Liver (tissue), 9 donors: ENCODE data around the gene SCTR. TPM values are rescaled to one million over a fixed set of nuclear protein-coding genes. Genes with fewer than 3 reads are reported as not detected.

Source experiments
- DNase-seq: peaks from one replicate; pipeline ENCODE4 v3.0.0-alpha.2; 2017; ENCODE audit warnings: low spot score
- H3K27ac ChIP-seq, 2 donors: one replicate each; pipeline ENCODE4 v1.7.0; 2013; ENCODE audit warnings: inconsistent platforms in 2 of 2, low read length in 2 of 2, control low read depth in 1 of 2, low read depth in 1 of 2, mild to moderate bottlenecking in 1 of 2
- H3K27me3 ChIP-seq, 4 donors: one replicate each; pipeline versions ENCODE4 v1.6.1 to v1.7.0; 2013; ENCODE audit warnings: low read length in 3 of 4, inconsistent platforms in 1 of 4, mild to moderate bottlenecking in 1 of 4, moderate library complexity in 1 of 4; ENCODE audit not compliant: control insufficient read depth in 4 of 4, insufficient read depth in 4 of 4
- H3K36me3 ChIP-seq, 4 donors: one replicate each; pipeline versions ENCODE4 v1.6.1 to v1.7.0; 2013; ENCODE audit warnings: low read length in 3 of 4, mild to moderate bottlenecking in 3 of 4, low read depth in 1 of 4, moderate library complexity in 1 of 4; ENCODE audit not compliant: control insufficient read depth in 4 of 4, insufficient read depth in 3 of 4
- H3K4me1 ChIP-seq, 4 donors: one replicate each; pipeline versions ENCODE4 v1.6.1 to v1.7.0; 2013; ENCODE audit warnings: low read length in 3 of 4, mild to moderate bottlenecking in 3 of 4, moderate library complexity in 1 of 4; ENCODE audit not compliant: control insufficient read depth in 4 of 4, insufficient read depth in 4 of 4
- H3K4me3 ChIP-seq, 3 donors: one replicate each; pipeline versions ENCODE4 v1.6.1 to v1.7.0; 2013; ENCODE audit warnings: low read length in 3 of 3, control low read depth in 1 of 3, low read depth in 1 of 3, mild to moderate bottlenecking in 1 of 3
- H3K9ac ChIP-seq, 2 donors: one replicate each; pipeline ENCODE4 v1.7.0; 2013; ENCODE audit warnings: low read length in 2 of 2, mild to moderate bottlenecking in 2 of 2, moderate library complexity in 2 of 2, control low read depth in 1 of 2, low read depth in 1 of 2
- H3K9me3 ChIP-seq, 4 donors: one replicate each; pipeline versions ENCODE4 v1.6.1 to v1.7.0; 2013; ENCODE audit warnings: low read length in 3 of 4; ENCODE audit not compliant: control insufficient read depth in 4 of 4
- CTCF ChIP-seq: fragments of 150-350 bp; IDR thresholded peaks from 2 replicates; pipeline ENCODE4 v1.5.1; 2017; ENCODE audit warnings: improper control_type of control experiment, low read depth, low read length; ENCODE audit not compliant: missing input control
- EGR1 ChIP-seq, 2 donors: IDR thresholded peaks; 2 replicates each; pipeline ENCODE4 v1.6.1; 2016 to 2018; ENCODE audit warnings: antibody characterized with exemption in 2 of 2, low read depth in 2 of 2
- FOXA1 ChIP-seq: IDR thresholded peaks from 2 replicates; pipeline ENCODE4 v1.6.1; 2016; ENCODE audit warnings: antibody characterized with exemption
- GABPA ChIP-seq, 2 donors: IDR thresholded peaks in 1 of 2; conservative IDR thresholded peaks in 1 of 2; 2 replicates each; pipeline ENCODE4 v1.6.1; 2016; ENCODE audit warnings: antibody characterized with exemption in 2 of 2, mild to moderate bottlenecking in 1 of 2, moderate library complexity in 1 of 2
- HNF4A ChIP-seq, 2 donors: conservative IDR thresholded peaks; 2 replicates each; pipeline ENCODE4 v1.6.1; 2016; ENCODE audit warnings: antibody characterized with exemption in 2 of 2, mild to moderate bottlenecking in 2 of 2
- HNF4G ChIP-seq: IDR thresholded peaks from 2 replicates; pipeline ENCODE4 v1.6.1; 2016; ENCODE audit warnings: antibody characterized with exemption
- JUND ChIP-seq, 2 donors: IDR thresholded peaks; 2 replicates each; pipeline ENCODE4 v1.6.1; 2016; ENCODE audit warnings: antibody characterized with exemption in 2 of 2
- MAX ChIP-seq: IDR thresholded peaks from 2 replicates; pipeline ENCODE4 v1.6.1; 2016; ENCODE audit warnings: antibody characterized with exemption
- NR2F2 ChIP-seq: IDR thresholded peaks from 2 replicates; pipeline ENCODE4 v1.6.1; 2016; ENCODE audit warnings: antibody characterized with exemption
- RAD21 ChIP-seq, 2 donors: IDR thresholded peaks; 2 replicates each; pipeline ENCODE4 v1.6.1; 2016; ENCODE audit warnings: antibody characterized with exemption in 2 of 2, mild to moderate bottlenecking in 2 of 2
- REST ChIP-seq: IDR thresholded peaks from 2 replicates; pipeline ENCODE4 v1.6.1; 2016; ENCODE audit warnings: antibody characterized with exemption, mild to moderate bottlenecking
- RXRA ChIP-seq, 2 donors: IDR thresholded peaks; 2 replicates each; pipeline ENCODE4 v1.6.1; 2017 to 2018; ENCODE audit warnings: antibody characterized with exemption in 2 of 2, mild to moderate bottlenecking in 1 of 2
- SP1 ChIP-seq: IDR thresholded peaks from 2 replicates; pipeline ENCODE4 v1.6.1; 2018; ENCODE audit warnings: antibody characterized with exemption, mild to moderate bottlenecking
- TAF1 ChIP-seq: conservative IDR thresholded peaks from 2 replicates; pipeline ENCODE4 v1.6.1; 2016; ENCODE audit warnings: antibody characterized with exemption, mild to moderate bottlenecking
- YY1 ChIP-seq: IDR thresholded peaks from 2 replicates; pipeline ENCODE4 v1.6.1; 2016; ENCODE audit warnings: antibody characterized with exemption, mild to moderate bottlenecking
- ZBTB33 ChIP-seq: IDR thresholded peaks from 2 replicates; pipeline ENCODE4 v1.6.1; 2016; ENCODE audit warnings: antibody characterized with exemption
- WGBS: extraction: QIAGEN DNeasy Blood & Tissue Kit; methylation state at CpG from one replicate; pipeline ENCODE4 v1.1.7; 2013; 5-methylcytosine and 5-hydroxymethylcytosine counted together
- polyA plus RNA-seq, 2 donors: library from polyadenylated mRNA; stranded (reverse) in 1 of 2; unstranded in 1 of 2; fragments of 200-250 nt in 1 of 2; fragments of >200 nt in 1 of 2; fragmentation: Nextera tagmentation in 1 of 2; extraction: Ambion mirVana in 1 of 2; gene quantifications; one replicate each; pipeline versions ENCODE4 v1.2.1 to v1.2.3, GENCODE V29; 2013 to 2015
- total RNA-seq, 2 donors: library from RNA; depleted of rRNA; stranded (reverse); fragments of >200 nt; gene quantifications; one replicate each; pipeline ENCODE4 v1.2.3, GENCODE V29; 2014
- donor health status: healthy.
- donor health status: healthy.
- donor health status: healthy.
- donor health status: healthy.
- donor health status: healthy.

SCTR gene
- total and polyA plus RNA-seq, 4 donors: 0.17 to 0.47 (median 0.29) TPM

GRCh38 chr2:119567292-119567691, 43.0 kb upstream of the SCTR start (continued):
- TF ChIP-seq MAX (no peak), HNF4G (no peak), FOXA1 (no peak), HNF4A (conservative IDR thresholded peaks at IDR 0.05) (no peak), ZBTB33 (no peak)

- no peaks in the 10 kb centered on the region for H3K4me1 ChIP-seq
- TF ChIP-seq ZBTB33: no peak
- TF ChIP-seq HNF4A (conservative IDR thresholded peaks at IDR 0.05): no peak
- no peak for TF ChIP-seq RXRA (IDR thresholded peaks at IDR 0.05)
- TF ChIP-seq HNF4G: no peak
- TF ChIP-seq NR2F2: no peak
- no peak for TF ChIP-seq EGR1 (IDR thresholded peaks at IDR 0.05; ENCODE audit: low read depth in 2 of 2)
- TF ChIP-seq FOXA1: no peak
- no peak for TF ChIP-seq SP1
- TF ChIP-seq TAF1: no peak
- H3K9ac ChIP-seq: no peak overlapping the region
- no peak overlapping the region for H3K4me3 ChIP-seq
- no peaks in the 10 kb centered on the region for H3K9me3 ChIP-seq
- 85% methylated on average over 2 of the region's 2 CpGs for WGBS
- no peaks in the 10 kb centered on the region for H3K27me3 ChIP-seq
- no peak overlapping the region for H3K27ac ChIP-seq
- no peak for DNase-seq
- no peaks in the 10 kb centered on the region for H3K36me3 ChIP-seq
Observed at GRCh38 chr2:119565481-119565880, 41.2 kb upstream of the SCTR start.

- 59% methylated on average over 7 of the region's 7 CpGs for WGBS
- no peak for DNase-seq
- no peaks in the 10 kb centered on the region for H3K27me3 ChIP-seq
- no peak overlapping the region for H3K4me3 ChIP-seq
- H3K9ac ChIP-seq: no peak overlapping the region
- peaks cover 0 to 9% (median 4%) of the 10 kb centered on the region in 4 donors for H3K4me1 ChIP-seq
- H3K9me3 ChIP-seq: no peaks in the 10 kb centered on the region
- no peaks in the 10 kb centered on the region for H3K36me3 ChIP-seq
- H3K27ac ChIP-seq: no peak overlapping the region
- peak; percentile 57 for TF ChIP-seq YY1
- TF ChIP-seq REST: peak; percentile 49
- no peak for TF ChIP-seq NR2F2
- peak in 1 of 2 donors; percentile 37 for TF ChIP-seq GABPA (IDR thresholded peaks at IDR 0.05 in 1 of 2, conservative IDR thresholded peaks at IDR 0.05 in 1 of 2)
- TF ChIP-seq JUND (IDR thresholded peaks at IDR 0.05): peak; percentile 74 to 81
- TF ChIP-seq TAF1: no peak
- TF ChIP-seq SP1: peak; percentile 76
- TF ChIP-seq CTCF: no peak
- peak; percentile 48 for TF ChIP-seq MAX
- peak; percentile 61 to 78 for TF ChIP-seq RXRA (IDR thresholded peaks at IDR 0.05)
- TF ChIP-seq HNF4G: no peak
- peak; percentile 57 for TF ChIP-seq ZBTB33
- peak; percentile 29 for TF ChIP-seq RAD21 (IDR thresholded peaks at IDR 0.05)
- TF ChIP-seq FOXA1: peak; percentile 45
- TF ChIP-seq EGR1 (IDR thresholded peaks at IDR 0.05; ENCODE audit: low read depth in 2 of 2): peak in 1 of 2 donors; percentile 78
Observed at GRCh38 chr2:119553687-119554344, 29.5 kb upstream of the SCTR start.
